HG03558 (cell line): Measurements from ENCODE around the gene NME2.
"Not testable (repeated sequence)": the region's sequence is repeated elsewhere in the genome, so short reads cannot be mapped to it uniquely, and the experiment has no call there.

Experiments
- ATAC-seq: cut with Tn5 transposase; IDR thresholded peaks from one replicate; pipeline ENCODE4 v1.9.1; 2021; ENCODE audit warnings: moderate number of reproducible peaks; ENCODE audit not compliant: unreplicated experiment; ENCODE audit errors: extremely low read depth

NME2 gene

DNA sequence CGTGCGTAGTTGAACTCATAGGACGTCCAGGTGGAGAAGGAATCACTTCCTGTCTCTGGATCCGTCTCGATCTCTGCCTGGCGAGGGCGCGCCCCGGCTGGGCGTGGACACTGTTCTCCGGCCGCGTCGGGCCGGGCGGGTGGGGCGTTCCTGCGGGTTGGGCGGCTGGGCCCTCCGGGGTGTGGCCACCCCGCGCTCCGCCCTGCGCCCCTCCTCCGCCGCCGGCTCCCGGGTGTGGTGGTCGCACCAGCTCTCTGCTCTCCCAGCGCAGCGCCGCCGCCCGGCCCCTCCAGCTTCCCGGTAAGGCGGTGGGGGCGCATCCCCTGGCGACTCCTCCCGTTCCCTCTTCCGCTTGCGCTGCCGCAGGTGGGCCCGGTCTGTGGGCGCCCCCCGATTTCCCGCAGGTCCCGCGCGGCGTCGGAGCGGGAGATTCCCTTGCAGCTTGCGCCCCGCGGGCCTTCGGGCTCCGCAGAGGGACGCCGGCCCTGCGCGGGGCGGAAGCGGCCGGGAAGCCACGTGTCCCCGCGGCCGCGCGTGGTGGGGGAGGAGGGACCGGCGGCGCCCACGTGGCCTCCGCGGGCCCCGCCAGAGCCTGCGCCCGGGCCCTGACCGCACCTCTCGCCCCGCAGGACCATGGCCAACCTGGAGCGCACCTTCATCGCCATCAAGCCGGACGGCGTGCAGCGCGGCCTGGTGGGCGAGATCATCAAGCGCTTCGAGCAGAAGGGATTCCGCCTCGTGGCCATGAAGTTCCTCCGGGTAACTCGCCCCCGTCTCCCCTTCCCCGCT is at the start of gene NME2:
Gene NME2 (plus strand): TSS at position 214 of the 789 bp plus-strand sequence. CDS start 420 bp downstream, at position 634.
- ATAC-seq = peak; percentile 60

DNA sequence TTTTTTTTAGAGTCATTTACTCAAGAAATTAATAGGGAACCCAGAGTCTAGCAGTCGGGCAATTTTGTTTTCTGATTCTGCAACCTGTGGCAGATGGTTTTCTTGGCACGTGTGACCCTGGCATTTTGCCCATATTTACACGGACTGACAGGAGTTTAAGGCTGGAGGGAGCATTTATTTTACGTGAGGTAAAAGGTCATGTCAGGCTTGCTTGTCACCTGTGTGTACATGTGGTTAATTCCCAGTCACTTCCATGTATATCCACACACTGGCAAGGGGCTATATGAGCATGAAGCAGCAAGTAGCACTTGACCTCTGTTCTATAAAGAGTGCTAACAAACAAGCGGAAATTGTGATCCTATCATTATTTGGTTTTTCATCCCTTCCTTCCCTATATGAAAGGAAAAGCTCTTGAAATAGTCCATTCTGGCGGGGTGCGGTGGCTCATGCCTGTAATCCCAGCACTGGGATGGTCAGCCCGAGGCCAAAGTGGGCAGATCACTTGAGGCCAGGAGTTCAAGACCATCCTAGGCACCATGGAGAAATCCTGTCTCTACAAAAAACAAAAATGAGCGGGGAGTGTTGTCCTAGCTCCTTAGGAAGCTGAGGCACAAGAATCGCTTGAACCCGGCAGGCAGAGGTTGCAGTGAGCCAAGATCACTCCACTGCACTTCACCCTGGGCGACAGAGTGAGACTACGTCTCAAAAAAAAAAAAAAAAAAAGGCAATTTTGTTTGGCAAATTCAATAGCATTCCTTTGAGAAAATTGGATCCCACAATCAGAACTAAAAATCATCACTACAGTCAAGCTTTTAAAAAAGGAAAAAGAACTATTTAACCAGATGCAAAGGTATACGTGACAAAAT is 47.6 kb upstream of the NME2 start:
- no peak for ATAC-seq

DNA sequence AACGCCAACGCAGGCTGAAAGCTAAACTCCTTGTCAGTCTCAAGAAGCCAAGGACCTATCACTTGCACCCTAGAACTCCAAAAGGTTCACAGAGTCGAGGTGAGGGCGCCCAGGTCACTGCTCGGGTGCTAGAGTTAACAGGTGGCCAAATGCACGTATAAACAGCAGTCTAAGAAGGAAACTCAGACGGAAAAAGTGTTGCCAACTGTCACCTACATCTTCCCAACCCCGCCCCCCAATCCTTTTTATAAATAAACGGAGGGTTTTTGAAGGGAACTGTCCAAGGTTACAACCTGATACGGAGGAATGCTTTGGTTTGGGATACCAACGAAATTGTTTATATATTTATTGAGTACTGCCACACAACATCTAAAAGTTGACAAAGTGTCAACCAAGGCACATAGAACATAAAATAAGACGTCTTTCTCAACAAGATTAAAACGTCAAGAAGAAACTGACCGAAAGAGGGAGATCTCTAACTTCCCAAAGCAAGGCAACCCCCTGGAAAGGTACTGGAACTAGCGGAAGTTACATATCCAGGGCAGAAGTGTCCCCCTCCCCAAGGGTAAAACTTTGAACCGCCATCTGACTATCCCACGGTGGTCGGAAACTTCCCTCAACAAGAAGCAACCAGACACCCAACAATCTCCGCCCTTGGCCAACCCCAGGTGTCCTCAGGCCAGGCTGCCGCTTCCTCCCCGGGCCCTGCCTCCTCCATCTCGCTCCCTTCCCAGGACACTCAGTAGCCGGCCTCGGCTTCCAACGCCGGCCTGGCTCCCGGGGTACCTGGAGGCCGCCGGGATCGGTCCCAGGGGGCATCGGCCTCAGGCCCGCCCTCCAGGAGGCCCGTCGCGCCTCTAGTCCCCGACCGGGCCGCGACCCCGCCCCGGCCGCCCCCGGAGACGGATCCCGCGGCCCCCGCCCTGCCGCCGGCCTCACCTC is 46.5 kb upstream of the NME2 start:
- peak; percentile 7 for ATAC-seq

- peak; percentile 21 for ATAC-seq
Observed at GRCh38 chr17:51120357-51120738, 45.9 kb upstream of the NME2 start.

DNA sequence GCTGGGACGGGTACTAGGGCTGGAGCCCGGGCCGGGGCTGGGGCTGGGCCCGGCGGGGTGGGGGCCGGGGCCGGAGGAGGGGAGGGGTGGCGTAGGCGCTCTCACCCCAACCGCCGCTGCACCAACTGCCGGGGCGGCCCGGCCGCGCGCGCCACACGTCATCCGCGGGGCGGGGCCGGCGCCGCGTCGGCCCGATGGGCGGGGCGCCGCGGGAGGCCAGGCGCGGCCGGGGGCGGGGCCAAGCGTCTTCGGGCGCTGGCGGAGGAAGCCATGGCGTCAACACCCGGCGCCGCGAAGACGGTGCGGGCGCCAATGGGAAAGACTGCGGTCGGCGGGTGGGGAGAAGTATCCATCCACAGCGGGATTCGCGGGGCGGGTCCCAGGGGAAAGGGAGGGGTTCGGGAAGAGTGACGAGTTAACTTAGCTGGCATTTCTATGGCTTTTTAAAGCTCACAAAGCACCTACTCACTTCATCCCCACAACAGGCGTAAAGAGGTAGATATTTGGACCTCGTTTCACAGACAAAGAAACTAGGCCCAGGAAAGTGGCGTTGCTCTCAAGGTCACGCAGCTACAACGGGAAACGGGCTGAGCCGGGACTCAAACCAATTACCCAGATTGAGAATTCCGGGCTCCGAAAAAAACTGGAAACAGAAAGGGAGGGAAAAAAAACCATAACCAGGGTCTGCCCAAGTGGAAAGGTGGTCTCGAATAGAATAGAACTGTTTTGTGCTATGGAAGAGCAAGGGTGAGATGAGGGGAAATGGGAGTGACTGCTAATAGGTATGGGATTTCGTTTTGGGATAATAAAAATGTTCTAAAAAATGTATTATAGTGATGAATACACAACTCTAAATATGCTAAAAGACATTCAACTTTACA is 45.2 kb upstream of the NME2 start, which contains the start of gene SPAG9:
Gene SPAG9 (minus strand): TSS at position 130 of the 881 bp plus-strand sequence. CDS start 212 bp downstream, outside the sequence.
- ATAC-seq = peak; percentile 33

- no peak for ATAC-seq
Observed at GRCh38 chr17:51121620-51122472, 44.4 kb upstream of the NME2 start.

DNA sequence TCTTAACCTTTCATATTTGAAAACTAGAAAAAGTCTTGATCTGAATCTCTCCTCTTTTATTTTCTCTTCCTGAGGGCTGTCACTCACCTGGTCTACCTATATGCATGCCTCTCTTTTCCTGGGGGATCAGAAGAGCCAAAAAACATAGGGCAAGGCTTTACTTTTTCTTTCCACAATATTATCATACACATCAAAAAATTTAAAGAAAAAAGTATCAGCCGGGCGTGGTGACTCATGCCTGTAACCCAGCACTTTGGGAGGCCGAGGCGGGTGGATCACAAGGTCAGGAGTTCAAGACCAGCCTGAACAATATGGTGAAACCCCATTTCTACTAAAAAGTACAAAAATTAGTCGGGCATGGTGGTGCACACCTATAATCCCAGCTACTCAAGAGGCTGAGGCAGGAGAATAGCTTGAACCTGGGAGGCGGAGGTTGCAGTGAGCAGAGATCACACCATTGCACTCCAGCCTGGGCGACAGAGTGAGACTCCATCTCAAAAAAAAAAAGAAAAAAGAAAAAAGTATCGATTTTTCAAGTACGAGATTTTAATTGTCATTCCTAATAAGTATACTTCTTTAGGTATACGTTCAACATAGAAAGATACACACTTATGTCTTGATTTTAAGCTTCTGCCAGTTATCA is 43.6 kb upstream of the NME2 start:
- ATAC-seq = not testable (repeated sequence)

DNA sequence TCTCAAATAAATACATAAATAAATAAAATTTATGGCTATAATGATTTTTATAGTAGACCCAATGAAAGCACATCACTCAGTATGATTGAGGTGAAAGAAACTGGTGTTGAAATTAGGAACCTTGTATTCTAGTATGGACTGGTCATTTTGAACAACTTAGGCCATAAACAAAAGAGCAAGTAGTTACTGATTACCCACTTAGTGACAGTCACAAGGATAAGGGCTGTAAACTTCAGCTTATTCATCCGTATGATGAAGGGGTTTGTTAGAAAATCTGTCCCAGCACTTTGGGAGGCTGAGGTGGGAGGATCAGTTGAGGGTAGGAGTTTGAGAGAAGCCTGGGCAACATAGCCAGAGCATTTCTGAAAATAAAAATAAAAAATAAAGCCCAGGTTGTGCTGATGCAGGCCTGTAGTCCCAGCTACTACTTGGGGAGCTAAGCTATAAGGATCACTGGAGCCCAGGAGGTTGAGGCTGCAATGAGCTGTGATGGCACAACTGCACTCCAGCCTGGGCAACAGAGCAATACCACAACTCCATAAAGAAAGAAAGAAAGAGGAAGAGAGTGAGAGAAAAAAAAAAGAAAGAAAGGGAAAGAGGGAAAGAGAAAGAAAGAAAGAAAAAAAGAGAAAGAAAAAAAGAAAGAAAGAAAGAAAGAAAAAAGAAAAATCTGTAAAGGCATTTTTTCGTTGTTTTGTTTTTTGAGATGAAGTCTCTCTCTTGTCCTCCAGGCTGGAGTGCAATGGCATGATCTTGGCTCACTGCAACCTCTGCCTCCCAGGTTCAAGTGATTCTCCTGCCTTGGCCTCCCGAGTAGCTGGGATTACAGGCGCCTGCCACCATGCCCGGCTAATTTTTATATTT is 41.3 kb upstream of the NME2 start:
- ATAC-seq = no peak

- ATAC-seq = no peak
Observed at GRCh38 chr17:51128076-51128475, 38.1 kb upstream of the NME2 start.

DNA sequence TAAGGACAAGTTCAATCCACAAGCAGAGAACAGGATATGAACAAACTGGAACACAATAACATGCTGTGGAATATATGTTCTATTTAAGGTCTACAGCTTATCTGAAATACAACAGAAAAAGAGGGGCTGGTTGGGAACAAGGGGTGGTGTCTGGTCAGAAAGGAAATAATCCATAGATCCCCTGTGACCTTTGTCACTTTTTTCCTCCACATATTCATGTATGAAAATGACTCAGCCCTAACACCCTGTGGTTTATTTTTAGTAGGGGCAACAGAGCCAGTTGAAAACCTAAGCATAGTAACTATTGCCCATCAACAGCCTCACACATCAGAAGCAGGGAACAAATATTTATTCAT is 33.3 kb upstream of the NME2 start:
- ATAC-seq = no peak

DNA sequence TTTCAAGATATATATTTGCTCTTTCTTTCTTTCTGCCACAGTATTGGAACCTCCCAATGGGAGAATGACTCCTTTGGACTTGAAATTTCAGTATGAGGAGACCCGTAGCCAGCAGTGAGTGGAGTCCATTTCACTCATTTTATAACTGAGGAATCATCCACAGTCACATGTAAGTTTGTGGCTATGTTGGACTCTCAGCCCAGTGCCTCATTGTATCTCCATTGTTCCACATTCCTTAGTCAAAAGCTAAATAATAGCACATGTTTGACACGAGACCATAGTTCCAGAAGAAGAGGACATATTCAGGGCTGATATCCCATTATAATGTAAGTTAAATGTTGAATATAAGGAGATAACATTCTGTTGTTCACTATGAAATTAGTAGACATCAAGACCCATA is 32.8 kb upstream of the NME2 start:
- no peak for ATAC-seq

- no peak for ATAC-seq
Observed at GRCh38 chr17:51135956-51136355, 30.3 kb upstream of the NME2 start.

DNA sequence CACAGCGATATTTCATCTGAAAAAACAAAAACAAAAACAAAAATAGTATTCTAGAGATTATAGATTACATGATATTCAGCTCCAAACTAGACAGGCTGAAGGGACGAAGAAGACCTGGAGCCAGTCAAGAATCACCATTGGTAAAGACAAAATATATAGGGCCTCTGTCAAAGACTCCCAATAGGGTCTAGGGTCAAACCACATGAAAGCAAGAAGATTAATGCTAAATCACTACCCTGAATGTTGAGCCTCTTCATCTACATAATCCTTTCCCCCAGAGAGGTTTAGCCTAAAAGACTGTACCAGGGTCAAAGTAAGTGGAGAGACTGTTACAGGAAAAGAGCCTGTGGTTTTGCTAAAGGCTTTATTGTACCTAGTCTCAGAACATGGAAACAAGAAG is 23.6 kb upstream of the NME2 start:
- no peak for ATAC-seq

DNA sequence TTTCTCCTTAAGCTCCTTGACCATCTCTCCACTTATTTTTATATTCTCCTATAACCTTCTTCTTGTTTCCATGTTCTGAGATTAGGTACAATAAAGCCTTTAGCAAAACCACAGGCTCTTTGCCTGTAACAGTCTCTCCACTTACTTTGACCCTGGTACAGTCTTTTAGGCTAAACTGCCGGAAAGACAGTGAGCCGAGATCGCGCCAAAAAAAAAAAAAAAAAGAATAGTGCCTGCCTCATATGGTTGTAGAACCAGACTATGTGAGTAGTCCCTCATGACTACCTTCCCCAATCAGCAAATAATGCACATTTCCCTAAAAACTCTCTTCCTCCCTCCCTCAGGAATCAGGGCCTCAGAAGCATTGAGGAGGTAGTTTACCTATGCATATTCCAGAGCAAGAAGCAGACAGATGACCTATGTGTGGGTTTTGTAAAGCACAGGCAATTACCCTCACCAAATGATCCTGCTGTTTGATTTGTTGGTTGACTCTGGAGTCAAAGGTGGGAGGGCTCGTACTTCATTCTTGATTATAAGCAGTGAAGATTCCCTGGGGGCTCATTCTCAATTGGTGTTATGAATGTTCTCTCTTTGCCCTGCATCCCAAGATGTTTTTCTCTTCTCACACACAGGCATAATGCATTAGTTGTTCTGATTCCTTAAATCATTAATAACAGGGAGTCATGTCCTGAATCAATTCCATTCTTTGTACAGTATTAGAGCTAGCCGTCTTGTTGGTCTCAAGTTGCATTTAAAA is 21.8 kb upstream of the NME2 start:
- ATAC-seq = no peak

DNA sequence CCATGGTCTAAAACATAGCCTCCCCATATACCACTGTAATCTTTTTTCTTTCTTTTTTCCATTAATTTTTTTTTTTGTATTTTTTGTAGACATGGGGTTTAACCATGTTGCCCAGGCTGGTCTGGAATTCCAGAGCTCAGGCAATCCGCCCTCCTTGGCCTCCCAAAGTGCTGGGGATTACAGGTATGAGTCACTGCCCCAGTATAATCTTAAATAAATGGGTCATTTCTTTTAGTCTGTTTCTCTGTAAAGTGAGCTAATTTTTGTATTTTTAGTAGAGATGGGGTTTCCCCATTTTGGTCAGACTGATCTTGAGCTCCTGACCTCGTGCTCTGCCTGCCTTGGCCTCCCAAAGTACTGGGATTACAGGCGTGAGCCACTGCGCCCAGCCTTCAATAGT is 18.6 kb upstream of the NME2 start:
- no peak for ATAC-seq

GRCh38 chr17:51149163-51149562 is 17.0 kb upstream of the NME2 start:
- no peak for ATAC-seq
